Measurements from ENCODE around the gene POLR3K.

DNA sequence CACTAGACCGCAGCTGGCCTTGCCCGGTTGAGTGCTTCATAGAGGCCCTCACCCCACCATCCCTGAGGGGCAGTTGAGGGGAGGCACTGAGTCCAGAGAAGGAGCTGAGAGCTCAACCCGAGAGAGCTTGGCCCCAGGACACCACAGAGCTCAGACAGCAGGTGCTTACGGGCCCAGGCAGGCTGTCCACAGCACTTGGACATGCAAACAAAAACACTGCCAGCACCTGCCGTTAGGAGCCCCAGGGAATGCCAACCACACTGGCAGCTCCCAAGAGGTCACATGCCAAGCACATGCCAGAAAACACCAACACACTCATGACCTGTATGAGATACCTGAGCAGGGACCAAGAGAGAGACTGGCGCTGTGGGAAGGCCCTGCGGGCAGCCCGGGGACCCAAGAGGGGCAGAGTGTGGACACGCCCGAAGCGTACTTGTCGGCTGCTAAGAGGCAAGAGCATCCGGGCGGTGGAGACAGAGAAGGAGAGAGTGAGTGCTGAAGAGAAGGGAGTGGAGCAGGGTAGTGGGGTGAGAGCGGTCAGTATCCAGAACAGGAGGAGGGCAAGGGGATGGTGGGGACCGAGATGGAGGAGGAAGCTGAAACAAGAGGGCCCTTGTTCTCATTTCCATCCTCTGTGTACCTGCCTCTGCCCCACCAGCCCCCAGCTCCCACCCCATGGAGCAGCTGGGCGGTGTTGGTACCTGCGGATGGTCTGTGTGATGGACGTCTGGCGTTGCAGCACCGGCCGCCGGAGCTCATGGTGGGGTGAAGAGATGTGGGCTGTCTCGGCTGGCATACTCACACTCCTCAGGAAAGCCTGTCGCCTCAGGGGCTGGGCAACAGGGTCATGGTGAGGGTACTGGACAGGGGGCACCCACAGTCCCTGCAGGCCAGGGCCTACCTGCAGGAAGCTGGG, 10.8 kb upstream of the POLR3K start:
- TF ChIP-seq, protein P1, sequence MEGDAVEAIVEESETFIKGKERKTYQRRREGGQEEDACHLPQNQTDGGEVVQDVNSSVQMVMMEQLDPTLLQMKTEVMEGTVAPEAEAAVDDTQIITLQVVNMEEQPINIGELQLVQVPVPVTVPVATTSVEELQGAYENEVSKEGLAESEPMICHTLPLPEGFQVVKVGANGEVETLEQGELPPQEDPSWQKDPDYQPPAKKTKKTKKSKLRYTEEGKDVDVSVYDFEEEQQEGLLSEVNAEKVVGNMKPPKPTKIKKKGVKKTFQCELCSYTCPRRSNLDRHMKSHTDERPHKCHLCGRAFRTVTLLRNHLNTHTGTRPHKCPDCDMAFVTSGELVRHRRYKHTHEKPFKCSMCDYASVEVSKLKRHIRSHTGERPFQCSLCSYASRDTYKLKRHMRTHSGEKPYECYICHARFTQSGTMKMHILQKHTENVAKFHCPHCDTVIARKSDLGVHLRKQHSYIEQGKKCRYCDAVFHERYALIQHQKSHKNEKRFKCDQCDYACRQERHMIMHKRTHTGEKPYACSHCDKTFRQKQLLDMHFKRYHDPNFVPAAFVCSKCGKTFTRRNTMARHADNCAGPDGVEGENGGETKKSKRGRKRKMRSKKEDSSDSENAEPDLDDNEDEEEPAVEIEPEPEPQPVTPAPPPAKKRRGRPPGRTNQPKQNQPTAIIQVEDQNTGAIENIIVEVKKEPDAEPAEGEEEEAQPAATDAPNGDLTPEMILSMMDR (IDR thresholded peaks at IDR 0.05): no peak
- TF ChIP-seq ZFX (IDR thresholded peaks at IDR 0.05; ENCODE audit: borderline replicate concordance): no peak

Data from 22Rv1 (cell line).